Endothelial cell (in vitro differentiated cells): ENCODE results near the gene PPIB. TPM values are rescaled to one million over a fixed set of nuclear protein-coding genes. Genes with fewer than 3 reads are reported as not detected.
"Not testable (repeated sequence)": the region's sequence is repeated elsewhere in the genome, so short reads cannot be mapped to it uniquely, and the experiment has no call there.

ENCODE experiments used
- DNase-seq: peaks from one replicate; pipeline ENCODE4 v3.0.0; 2021; ENCODE audit warnings: low spot score
- H3K27ac Mint-ChIP-seq: one replicate; pipeline ENCODE4 v1.8.0; 2021; ENCODE audit warnings: mixed read lengths, inconsistent platforms; ENCODE audit not compliant: unreplicated experiment
- H3K27me3 Mint-ChIP-seq: one replicate; pipeline ENCODE4 v1.8.0; 2021; ENCODE audit warnings: mild to moderate bottlenecking, moderate library complexity, mixed read lengths, inconsistent platforms; ENCODE audit not compliant: unreplicated experiment
- H3K36me3 Mint-ChIP-seq: one replicate; pipeline ENCODE4 v1.8.0; 2021; ENCODE audit warnings: mild to moderate bottlenecking, low read depth, mixed read lengths, inconsistent platforms; ENCODE audit not compliant: unreplicated experiment
- H3K4me1 Mint-ChIP-seq: one replicate; pipeline ENCODE4 v1.8.0; 2021; ENCODE audit warnings: mild to moderate bottlenecking, mixed read lengths, inconsistent platforms; ENCODE audit not compliant: unreplicated experiment
- H3K4me3 Mint-ChIP-seq: one replicate; pipeline ENCODE4 v1.8.0; 2021; ENCODE audit warnings: mild to moderate bottlenecking, mixed read lengths, inconsistent platforms; ENCODE audit not compliant: unreplicated experiment
- H3K9me3 Mint-ChIP-seq: one replicate; pipeline ENCODE4 v1.8.0; 2021; ENCODE audit warnings: mixed read lengths, inconsistent platforms; ENCODE audit not compliant: unreplicated experiment
- total RNA-seq: library from RNA; stranded (reverse); fragmentation: NEBNext Ultra II Directional; extraction: Animal tissue kit (Norgen Biotek cat#: 25700); gene quantifications from one replicate; pipeline ENCODE4 v1.2.1, GENCODE V29; 2021; ENCODE audit not compliant: unreplicated experiment
- TF ChIP-seq, protein P1 (sequence below): fragments of 200-600 bp; sonication (generic); IDR thresholded peaks from one replicate; pipeline ENCODE4 v1.5.0; 2021; ENCODE audit warnings: antibody characterized with exemption; ENCODE audit not compliant: unreplicated experiment

PPIB gene
- total RNA-seq, 1 donor from 2014 or later, result 589 TPM

DNA sequence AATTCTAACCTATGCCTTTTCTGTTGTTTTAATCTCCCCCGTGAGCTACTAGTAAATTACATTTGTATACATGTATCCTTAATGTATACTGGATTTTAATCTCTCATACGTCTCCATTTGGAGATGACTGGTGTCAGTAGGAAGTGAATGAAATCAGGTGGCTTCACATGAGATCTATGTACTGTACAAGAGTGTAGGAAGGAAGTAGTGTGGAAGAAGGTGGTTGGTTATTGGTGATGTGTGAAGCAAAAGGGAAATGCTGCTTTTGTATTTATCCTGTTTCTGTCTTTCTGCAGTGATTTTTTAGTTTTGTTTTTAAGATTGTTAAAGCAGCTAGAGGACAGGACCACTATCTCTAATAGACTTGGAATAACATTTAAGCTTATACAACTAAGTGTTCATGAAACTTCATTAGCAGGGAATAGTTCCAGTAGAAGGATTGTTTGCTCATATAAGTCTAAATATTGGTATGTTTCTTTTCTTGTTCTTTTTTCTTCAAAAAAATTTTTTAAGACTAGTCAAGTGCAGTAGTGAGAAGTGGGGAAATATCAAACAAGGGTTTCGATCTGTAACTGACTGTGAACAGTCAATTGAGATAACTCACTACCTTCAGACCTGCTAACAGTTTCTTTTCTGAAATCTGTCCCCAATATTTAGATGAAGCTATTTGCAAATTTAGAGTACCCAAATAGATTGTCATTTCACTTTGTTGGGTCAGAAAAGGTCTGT lies 51.7 kb downstream of the PPIB start:
- DNase-seq, result no peak
- no peak overlapping the region for H3K4me3 Mint-ChIP-seq
- H3K9me3 Mint-ChIP-seq, result no peaks in the 10 kb centered on the region
- H3K27me3 Mint-ChIP-seq, result no peaks in the 10 kb centered on the region
- TF ChIP-seq, protein P1, sequence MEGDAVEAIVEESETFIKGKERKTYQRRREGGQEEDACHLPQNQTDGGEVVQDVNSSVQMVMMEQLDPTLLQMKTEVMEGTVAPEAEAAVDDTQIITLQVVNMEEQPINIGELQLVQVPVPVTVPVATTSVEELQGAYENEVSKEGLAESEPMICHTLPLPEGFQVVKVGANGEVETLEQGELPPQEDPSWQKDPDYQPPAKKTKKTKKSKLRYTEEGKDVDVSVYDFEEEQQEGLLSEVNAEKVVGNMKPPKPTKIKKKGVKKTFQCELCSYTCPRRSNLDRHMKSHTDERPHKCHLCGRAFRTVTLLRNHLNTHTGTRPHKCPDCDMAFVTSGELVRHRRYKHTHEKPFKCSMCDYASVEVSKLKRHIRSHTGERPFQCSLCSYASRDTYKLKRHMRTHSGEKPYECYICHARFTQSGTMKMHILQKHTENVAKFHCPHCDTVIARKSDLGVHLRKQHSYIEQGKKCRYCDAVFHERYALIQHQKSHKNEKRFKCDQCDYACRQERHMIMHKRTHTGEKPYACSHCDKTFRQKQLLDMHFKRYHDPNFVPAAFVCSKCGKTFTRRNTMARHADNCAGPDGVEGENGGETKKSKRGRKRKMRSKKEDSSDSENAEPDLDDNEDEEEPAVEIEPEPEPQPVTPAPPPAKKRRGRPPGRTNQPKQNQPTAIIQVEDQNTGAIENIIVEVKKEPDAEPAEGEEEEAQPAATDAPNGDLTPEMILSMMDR, result no peak
- peak overlapping the region; percentile 57 for H3K27ac Mint-ChIP-seq
- peaks cover 23% of the 10 kb centered on the region for H3K36me3 Mint-ChIP-seq
- H3K4me1 Mint-ChIP-seq, result peaks cover 37% of the 10 kb centered on the region

DNA sequence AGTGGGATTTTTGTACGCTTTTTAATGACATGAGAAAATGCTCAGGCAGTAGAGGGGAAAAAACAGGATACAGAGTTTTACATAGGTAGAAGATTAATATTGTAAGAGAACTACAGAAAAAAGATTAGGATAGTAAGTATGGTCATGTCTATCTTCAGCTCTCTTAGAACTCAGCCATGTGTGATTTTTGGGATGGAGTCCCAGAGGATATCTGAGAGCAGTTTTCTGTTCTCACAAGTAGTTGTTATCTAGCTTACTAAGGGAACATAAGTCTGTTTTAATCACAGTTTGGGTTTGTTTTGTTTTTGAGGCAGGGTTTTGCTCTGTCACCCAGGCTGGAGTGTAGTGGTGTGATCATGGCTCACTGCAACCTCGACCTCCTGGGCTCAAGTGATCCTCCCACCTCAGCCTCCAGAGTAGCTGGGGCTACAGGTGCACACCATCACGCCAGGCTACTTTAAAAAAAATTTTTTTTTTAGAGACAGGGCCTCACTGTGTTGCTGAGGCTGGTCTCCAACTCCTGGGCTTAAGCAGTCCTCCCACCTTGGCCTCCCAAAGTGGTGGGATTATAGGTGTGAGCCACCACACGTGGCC lies 52.6 kb downstream of the PPIB start:
- peaks cover 23% of the 10 kb centered on the region for H3K36me3 Mint-ChIP-seq
- not testable (repeated sequence) for H3K9me3 Mint-ChIP-seq, H3K27me3 Mint-ChIP-seq, H3K27ac Mint-ChIP-seq, H3K4me3 Mint-ChIP-seq, DNase-seq
- H3K4me1 Mint-ChIP-seq, result peaks cover 37% of the 10 kb centered on the region

DNA sequence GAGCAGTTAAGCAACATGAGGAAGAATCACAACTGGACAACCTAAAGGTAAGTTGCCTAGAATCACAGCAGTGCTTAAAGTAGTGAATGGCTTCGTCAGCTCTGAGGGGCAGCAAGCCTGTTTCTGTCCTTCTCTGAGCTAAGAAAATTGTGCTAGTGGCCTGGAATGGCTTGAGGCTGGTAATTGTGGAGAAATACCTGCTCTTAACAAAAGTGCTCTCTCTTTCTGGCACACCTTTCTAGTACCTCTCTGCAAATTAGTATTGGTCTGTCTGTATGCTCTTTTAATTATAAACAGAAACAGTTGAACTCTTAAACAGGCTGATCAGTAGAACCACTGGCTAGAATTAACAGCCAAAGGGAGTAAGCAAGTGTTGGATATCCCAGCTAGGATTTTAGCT lies 55.5 kb downstream of the PPIB start:
- H3K27me3 Mint-ChIP-seq, result no peaks in the 10 kb centered on the region
- H3K9me3 Mint-ChIP-seq, result no peaks in the 10 kb centered on the region
- peaks cover 22% of the 10 kb centered on the region for H3K4me1 Mint-ChIP-seq
- DNase-seq, result no peak
- no peak overlapping the region for H3K4me3 Mint-ChIP-seq
- H3K27ac Mint-ChIP-seq, result no peak overlapping the region
- H3K36me3 Mint-ChIP-seq, result peaks cover 2% of the 10 kb centered on the region
- TF ChIP-seq, protein P1, result no peak

Other genes starting within 250 kb of the PPIB start
- gene DAPK2, start 116.5 kb downstream of the PPIB start, total RNA-seq, result 10.0 TPM
- gene CIAO2A, start 69.2 kb downstream of the PPIB start, total RNA-seq, result 51.4 TPM
- gene SNX1, start 67.0 kb downstream of the PPIB start, total RNA-seq, result 128 TPM
- gene SNX22, start 11.3 kb downstream of the PPIB start, total RNA-seq, result 0.41 TPM
- 22.9 TPM for gene CSNK1G1, start 193.2 kb upstream of the PPIB start, total RNA-seq
- gene PCLAF, start 218.4 kb upstream of the PPIB start, total RNA-seq, result 7.0 TPM
- 46.1 TPM for gene TRIP4, start 224.8 kb upstream of the PPIB start, total RNA-seq